ENCODE data around the gene RSPH3.

DNA sequence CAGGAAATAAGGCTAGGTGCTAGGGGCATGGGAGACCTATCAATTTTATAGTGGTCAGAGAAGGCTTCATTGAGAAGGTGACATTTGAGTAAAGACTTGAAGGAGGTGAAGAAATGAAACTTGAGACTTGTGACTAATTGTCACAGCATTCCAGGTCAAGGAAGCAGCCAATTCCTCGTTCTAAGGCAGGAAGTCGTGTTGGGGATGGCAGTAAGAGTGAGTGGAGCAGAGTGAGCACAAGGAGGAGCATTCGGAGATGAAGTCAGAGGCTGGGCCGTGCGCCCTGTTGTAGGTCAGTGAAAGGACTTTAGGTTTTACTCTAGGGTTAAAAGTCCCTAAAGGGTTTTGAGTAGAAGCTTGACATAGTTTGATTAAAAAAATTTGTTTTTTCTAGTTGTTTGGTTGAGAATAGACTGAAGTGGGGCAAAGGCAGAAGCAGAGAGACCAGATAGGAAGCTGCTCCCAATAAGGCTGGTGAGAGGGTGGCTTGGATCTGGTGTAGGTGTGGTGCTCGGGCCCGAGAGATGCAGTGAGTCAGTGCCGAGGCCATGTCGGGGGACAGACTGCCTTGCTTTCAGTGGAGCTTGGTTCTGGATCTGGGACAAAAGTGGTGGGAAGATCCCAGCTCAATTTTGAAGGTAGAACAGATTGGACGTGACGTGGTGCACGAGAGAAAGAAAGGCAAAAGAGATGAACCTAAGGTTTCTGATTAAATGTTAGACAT lies 2.6 kb upstream of the RSPH3 start:
- TF ChIP-seq GATA2 (IDR thresholded peaks at IDR 0.05; ENCODE audit: low read depth, low read length) (no peak), GATA3 (IDR thresholded peaks at IDR 0.05; ENCODE audit: low read depth, low read length) (no peak)
